Left lung (tissue), 10 donors: ENCODE data around the gene PSD. TPM values are rescaled to one million over a fixed set of nuclear protein-coding genes. Genes with fewer than 3 reads are reported as not detected.

Experiments used
- ATAC-seq: fragments of 200-7000 bp; cut with Tn5 transposase; one replicate; pipeline ENCODE4 v1.9.1; 2020; ENCODE audit warnings: moderate library complexity
- DNase-seq, 4 donors: peaks; one replicate each; pipeline ENCODE4 v3.0.0-alpha.2; 2013 to 2020
- H3K27ac ChIP-seq, 2 donors: fragments of 200-600 bp; sonication (generic) in 1 of 2; one replicate each; pipeline versions ENCODE4 v1.5.0 to v1.8.0; 2020 to 2021
- H3K27me3 ChIP-seq, 2 donors: fragments of 200-600 bp; sonication (generic) in 1 of 2; one replicate each; pipeline versions ENCODE4 v1.5.0 to v1.8.0; 2020 to 2021
- H3K36me3 ChIP-seq, 2 donors: fragments of 200-600 bp; sonication (generic) in 1 of 2; one replicate each; pipeline versions ENCODE4 v1.5.0 to v1.8.0; 2020 to 2021
- H3K4me1 ChIP-seq, 2 donors: fragments of 200-600 bp; one replicate each; pipeline ENCODE4 v1.8.0; 2021
- H3K4me3 ChIP-seq, 2 donors: fragments of 200-600 bp; sonication (generic) in 1 of 2; one replicate each; pipeline versions ENCODE4 v1.5.0 to v1.8.0; 2020 to 2021; ENCODE audit warnings: mild to moderate bottlenecking in 1 of 2
- H3K9me3 ChIP-seq, 2 donors: fragments of 200-600 bp; sonication (generic) in 1 of 2; one replicate each; pipeline versions ENCODE4 v1.5.0 to v1.8.0; 2020 to 2021
- CTCF ChIP-seq, 2 donors: fragments of 200-600 bp; sonication (generic) in 1 of 2; IDR thresholded peaks; one replicate each; pipeline versions ENCODE4 v1.5.0 to v1.8.0; 2021; ENCODE audit warnings: antibody characterized with exemption in 2 of 2
- intact Hi-C, 2 donors: fragments of 100-400 bp; cut with DNase I; formaldehyde crosslinking; loops; one replicate each; pipeline versions ENCODE4 v1.11.2 to v1.14.2; 2022
- polyA plus RNA-seq, 6 donors: library from polyadenylated mRNA; unstranded; fragments of 120-200 nt; gene quantifications; one replicate each; pipeline ENCODE4 v1.2.1, GENCODE V29; 2013; ENCODE audit not compliant: insufficient read length in 6 of 6
- total RNA-seq, 2 donors: library from RNA; stranded (reverse); fragmentation: NEBNext Ultra II Directional; extraction: Animal tissue kit (Norgen Biotek cat#: 25700); gene quantifications; one replicate each; pipeline ENCODE4 v1.2.1, GENCODE V29; 2021
- donor health status: DM: no; HTN: yes; CAD: no.
- donor health status: DM: no; HTN: no; CAD: no.

Gene PSD
- total and polyA plus RNA-seq, 8 donors, result 1.4 to 15.1 (median 9.9) TPM

GRCh38 chr10:102416283-102416682, 2.3 kb downstream of the PSD start:
- DNase-seq, result no peak
- Histone ChIP-seq H3K27ac (no peak overlapping the region), H3K4me1 (peaks cover 10 to 17% of the 10 kb centered on the region in 2 donors), H3K4me3 (no peak overlapping the region), H3K27me3 (peaks cover 12 to 85% of the 10 kb centered on the region in 2 donors), H3K36me3 (no peaks in the 10 kb centered on the region), H3K9me3 (no peaks in the 10 kb centered on the region)
- ATAC-seq, result no peak
- intact Hi-C loops, result no loop called here
- no peak for TF ChIP-seq CTCF (IDR thresholded peaks at IDR 0.05)

- DNase-seq, result peak in 1 of 4 donors; percentile 29
- ATAC-seq, result no peak
- no peaks in the 10 kb centered on the region for H3K36me3 ChIP-seq
- H3K4me3 ChIP-seq, result no peak overlapping the region
- H3K27me3 ChIP-seq, result peaks cover 27 to 100% of the 10 kb centered on the region in 2 donors
- intact Hi-C loops, result no loop called here
- H3K27ac ChIP-seq, result no peak overlapping the region
- TF ChIP-seq CTCF (IDR thresholded peaks at IDR 0.05), result no peak
- no peaks in the 10 kb centered on the region for H3K9me3 ChIP-seq
- H3K4me1 ChIP-seq, result peaks cover 2 to 20% of the 10 kb centered on the region in 2 donors
These were observed 3.8 kb downstream of the PSD start for GRCh38 chr10:102414749-102415148.

GRCh38 chr10:102413806-102414561, 4.6 kb downstream of the PSD start:
- Histone ChIP-seq H3K27ac (no peak overlapping the region), H3K36me3 (no peaks in the 10 kb centered on the region), H3K4me1 (peaks cover 0 to 19% of the 10 kb centered on the region in 2 donors), H3K9me3 (no peaks in the 10 kb centered on the region), H3K4me3 (no peak overlapping the region), H3K27me3 (peaks cover 34 to 100% of the 10 kb centered on the region in 2 donors)
- no peak for ATAC-seq
- intact Hi-C loops, result no loop called here
- TF ChIP-seq CTCF (IDR thresholded peaks at IDR 0.05), result no peak
- DNase-seq, result no peak

- no peak for ATAC-seq
- intact Hi-C loops, result no loop called here
- H3K27me3 ChIP-seq, result peaks cover 34 to 100% of the 10 kb centered on the region in 2 donors
These were observed 5.4 kb downstream of the PSD start for GRCh38 chr10:102413053-102413705.

More at GRCh38 chr10:102413053-102413705, 5.4 kb downstream of the PSD start:
- H3K27ac ChIP-seq, result no peak overlapping the region
- TF ChIP-seq CTCF (IDR thresholded peaks at IDR 0.05), result no peak
- H3K4me3 ChIP-seq, result no peak overlapping the region
- no peaks in the 10 kb centered on the region for H3K9me3 ChIP-seq
- H3K4me1 ChIP-seq, result peaks cover 0 to 23% of the 10 kb centered on the region in 2 donors
- DNase-seq, result no peak
- H3K36me3 ChIP-seq, result no peaks in the 10 kb centered on the region
